GM12878 (cell line): Measurements from ENCODE around the gene SLC25A28. TPM values are rescaled to one million over a fixed set of nuclear protein-coding genes. Genes with fewer than 3 reads are reported as not detected.

Source experiments
- ASH2L ChIP-seq: fragments of 300-600, 200-600 bp; sonication (generic); IDR thresholded peaks from 2 replicates; pipeline ENCODE4 v1.6.1; 2017; ENCODE audit warnings: low read depth, mild to moderate bottlenecking, borderline replicate concordance
- BCL11A ChIP-seq: IDR thresholded peaks from 2 replicates; pipeline ENCODE4 v1.6.1; 2011; ENCODE audit warnings: low read depth, low read length
- DPF2 ChIP-seq: fragments of 450-650 bp; IDR thresholded peaks from 2 replicates; pipeline ENCODE4 v1.6.1; 2017; ENCODE audit warnings: mild to moderate bottlenecking
- FOXK2 ChIP-seq: fragments of 450-650 bp; IDR thresholded peaks from 2 replicates; pipeline ENCODE4 v1.6.1; 2017; ENCODE audit warnings: mild to moderate bottlenecking, moderate library complexity
- IRF4 ChIP-seq: IDR thresholded peaks from 2 replicates; pipeline ENCODE4 v1.6.1; 2011; ENCODE audit warnings: low read depth, low read length
- JUNB ChIP-seq: IDR thresholded peaks from 2 replicates; pipeline ENCODE4 v1.6.1; 2016; ENCODE audit warnings: antibody characterized with exemption, mild to moderate bottlenecking
- JUND ChIP-seq: IDR thresholded peaks from 2 replicates; pipeline ENCODE4 v1.6.1; 2012; ENCODE audit warnings: low read depth, mild to moderate bottlenecking, low read length, improper control_type of control experiment, moderate library complexity
- NR2C1 ChIP-seq: fragments of 450-650 bp; IDR thresholded peaks from 2 replicates; pipeline ENCODE4 v1.6.1; 2017; ENCODE audit warnings: antibody characterized with exemption, mild to moderate bottlenecking, moderate library complexity
- POLR2A ChIP-seq: IDR thresholded peaks from 2 replicates; pipeline ENCODE4 v1.6.1; 2011; ENCODE audit warnings: low read depth, mild to moderate bottlenecking, low read length
- POLR2AphosphoS5 ChIP-seq: IDR thresholded peaks from 2 replicates; pipeline ENCODE4 v1.6.1; 2011; ENCODE audit warnings: mild to moderate bottlenecking, low read length, inconsistent platforms
- RUNX3 ChIP-seq: IDR thresholded peaks from 2 replicates; pipeline ENCODE4 v1.6.1; 2012; ENCODE audit warnings: low read length, inconsistent platforms
- TCF7 ChIP-seq: IDR thresholded peaks from 2 replicates; pipeline ENCODE4 v1.6.1; 2014; ENCODE audit warnings: antibody characterized with exemption, borderline replicate concordance
- polyA plus RNA-seq, 11 experiments: library from polyadenylated mRNA; depleted of rRNA in 4 of 11; unstranded in 6 of 11; stranded (reverse) in 5 of 11; fragments of >200 nt; fragmentation: Nextera tagmentation in 4 of 11; fragmentation: Illumina TruSeq in 1 of 11; extraction: Ambion mirVana in 4 of 11; extraction: Trizol in 1 of 11; gene quantifications; 1 replicate in 1 of 11; 2 replicates in 10 of 11; pipeline versions ENCODE4 v1.2.1 to v1.2.3, GENCODE V29; 2011 to 2016; ENCODE audit warnings: inconsistent platforms in 2 of 11, missing spikeins in 2 of 11, low read depth in 1 of 11
- total RNA-seq, 4 experiments: library from RNA; depleted of rRNA in 3 of 4; stranded (reverse); fragments of >200 nt in 3 of 4; fragmentation: Illumina TruSeq in 1 of 4; extraction: Trizol in 1 of 4; gene quantifications; 2 replicates each; pipeline versions ENCODE4 v1.2.1 to v1.2.3, GENCODE V29; 2013 to 2021
- TF ChIP-seq, protein P1 (sequence below): IDR thresholded peaks from 2 replicates; pipeline ENCODE4 v1.6.1; 2012; ENCODE audit warnings: improper control_type of control experiment, low read depth, low read length; ENCODE audit not compliant: insufficient replicate concordance
- TF ChIP-seq, protein P2 (sequence below): IDR thresholded peaks from 2 replicates; pipeline ENCODE4 v1.6.1; 2012; ENCODE audit warnings: low read depth, low read length, improper control_type of control experiment

Gene SLC25A28
- total and polyA plus RNA-seq, 10 of the 15 experiments (the other 5 are each of a cell fraction or from before 2014, with no cell fraction given) = 7.5 to 47.8 (median 24.9) TPM

DNA sequence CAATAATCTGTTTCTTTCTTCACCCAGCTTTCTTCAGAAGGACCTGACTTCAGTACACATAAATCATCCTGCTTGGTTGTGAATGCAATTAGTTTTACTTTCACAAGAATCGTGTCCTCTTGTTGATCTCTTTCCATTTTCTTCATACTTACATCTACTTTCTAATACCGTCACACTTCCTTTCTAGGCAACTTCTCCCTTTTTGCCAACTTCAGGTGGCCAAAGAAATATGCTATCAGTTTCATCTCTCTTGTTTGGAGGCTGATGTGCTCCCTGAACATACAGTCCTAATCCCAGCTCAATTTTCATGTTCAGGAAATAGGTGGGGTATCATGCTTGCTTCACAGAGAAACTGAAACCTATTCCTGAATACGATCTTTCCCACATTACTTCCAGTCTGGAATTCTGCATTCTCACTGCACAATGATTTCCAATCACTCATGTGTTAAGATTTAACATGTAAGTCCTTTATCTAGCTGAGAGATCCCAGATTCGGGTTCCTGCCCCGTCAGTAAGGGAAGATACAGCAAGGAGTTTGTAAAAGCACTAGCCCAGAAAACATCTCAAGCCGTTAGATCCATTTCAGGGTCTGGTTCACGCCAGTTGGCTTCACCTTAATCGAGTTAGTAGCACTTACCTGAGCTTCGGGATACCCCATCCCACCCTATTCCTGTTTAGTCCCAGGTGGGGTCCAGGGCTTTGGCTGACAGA, 994 bp downstream of the SLC25A28 start (continued):
- TF ChIP-seq, protein P1, sequence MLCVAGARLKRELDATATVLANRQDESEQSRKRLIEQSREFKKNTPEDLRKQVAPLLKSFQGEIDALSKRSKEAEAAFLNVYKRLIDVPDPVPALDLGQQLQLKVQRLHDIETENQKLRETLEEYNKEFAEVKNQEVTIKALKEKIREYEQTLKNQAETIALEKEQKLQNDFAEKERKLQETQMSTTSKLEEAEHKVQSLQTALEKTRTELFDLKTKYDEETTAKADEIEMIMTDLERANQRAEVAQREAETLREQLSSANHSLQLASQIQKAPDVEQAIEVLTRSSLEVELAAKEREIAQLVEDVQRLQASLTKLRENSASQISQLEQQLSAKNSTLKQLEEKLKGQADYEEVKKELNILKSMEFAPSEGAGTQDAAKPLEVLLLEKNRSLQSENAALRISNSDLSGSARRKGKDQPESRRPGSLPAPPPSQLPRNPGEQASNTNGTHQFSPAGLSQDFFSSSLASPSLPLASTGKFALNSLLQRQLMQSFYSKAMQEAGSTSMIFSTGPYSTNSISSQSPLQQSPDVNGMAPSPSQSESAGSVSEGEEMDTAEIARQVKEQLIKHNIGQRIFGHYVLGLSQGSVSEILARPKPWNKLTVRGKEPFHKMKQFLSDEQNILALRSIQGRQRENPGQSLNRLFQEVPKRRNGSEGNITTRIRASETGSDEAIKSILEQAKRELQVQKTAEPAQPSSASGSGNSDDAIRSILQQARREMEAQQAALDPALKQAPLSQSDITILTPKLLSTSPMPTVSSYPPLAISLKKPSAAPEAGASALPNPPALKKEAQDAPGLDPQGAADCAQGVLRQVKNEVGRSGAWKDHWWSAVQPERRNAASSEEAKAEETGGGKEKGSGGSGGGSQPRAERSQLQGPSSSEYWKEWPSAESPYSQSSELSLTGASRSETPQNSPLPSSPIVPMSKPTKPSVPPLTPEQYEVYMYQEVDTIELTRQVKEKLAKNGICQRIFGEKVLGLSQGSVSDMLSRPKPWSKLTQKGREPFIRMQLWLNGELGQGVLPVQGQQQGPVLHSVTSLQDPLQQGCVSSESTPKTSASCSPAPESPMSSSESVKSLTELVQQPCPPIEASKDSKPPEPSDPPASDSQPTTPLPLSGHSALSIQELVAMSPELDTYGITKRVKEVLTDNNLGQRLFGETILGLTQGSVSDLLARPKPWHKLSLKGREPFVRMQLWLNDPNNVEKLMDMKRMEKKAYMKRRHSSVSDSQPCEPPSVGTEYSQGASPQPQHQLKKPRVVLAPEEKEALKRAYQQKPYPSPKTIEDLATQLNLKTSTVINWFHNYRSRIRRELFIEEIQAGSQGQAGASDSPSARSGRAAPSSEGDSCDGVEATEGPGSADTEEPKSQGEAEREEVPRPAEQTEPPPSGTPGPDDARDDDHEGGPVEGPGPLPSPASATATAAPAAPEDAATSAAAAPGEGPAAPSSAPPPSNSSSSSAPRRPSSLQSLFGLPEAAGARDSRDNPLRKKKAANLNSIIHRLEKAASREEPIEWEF = no peak
- TF ChIP-seq POLR2AphosphoS5 (peak; percentile 45; the same call in 1 of the 2 replicates), POLR2A (no peak), NR2C1 (no peak), BCL11A (no peak), JUNB (no peak), FOXK2 (0 out of 2 replicates have a peak, but pooled peaks have one; percentile 27), RUNX3 (no peak), JUND (no peak), TCF7 (no peak), IRF4 (no peak), DPF2 (0 out of 2 replicates have a peak, but pooled peaks have one; percentile 13), ASH2L (no peak)
- TF ChIP-seq, protein P2, sequence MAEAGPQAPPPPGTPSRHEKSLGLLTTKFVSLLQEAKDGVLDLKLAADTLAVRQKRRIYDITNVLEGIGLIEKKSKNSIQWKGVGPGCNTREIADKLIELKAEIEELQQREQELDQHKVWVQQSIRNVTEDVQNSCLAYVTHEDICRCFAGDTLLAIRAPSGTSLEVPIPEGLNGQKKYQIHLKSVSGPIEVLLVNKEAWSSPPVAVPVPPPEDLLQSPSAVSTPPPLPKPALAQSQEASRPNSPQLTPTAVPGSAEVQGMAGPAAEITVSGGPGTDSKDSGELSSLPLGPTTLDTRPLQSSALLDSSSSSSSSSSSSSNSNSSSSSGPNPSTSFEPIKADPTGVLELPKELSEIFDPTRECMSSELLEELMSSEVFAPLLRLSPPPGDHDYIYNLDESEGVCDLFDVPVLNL = no peak
